ACHN (cell line): ENCODE results near the gene CADPS2.
"Not testable (repeated sequence)": the region's sequence is repeated elsewhere in the genome, so short reads cannot be mapped to it uniquely, and the experiment has no call there.

ENCODE experiments used
- DNase-seq: peaks from one replicate; pipeline ENCODE4 v3.0.0-alpha.2; 2015
- in situ Hi-C: cut with HindIII; loops from 2 replicates; pipeline ENCODE4 v1.10.0; 2017; ENCODE audit warnings: low sequenced_read_pairs, low pct_ligation_motif_present, low pct_unique_long_range_greater_than_20kb

Gene CADPS2

GRCh38 chr7:122691569-122692235, 194.6 kb downstream of the CADPS2 start:
- no peak for DNase-seq
- in situ Hi-C loops = no loop called here

DNA sequence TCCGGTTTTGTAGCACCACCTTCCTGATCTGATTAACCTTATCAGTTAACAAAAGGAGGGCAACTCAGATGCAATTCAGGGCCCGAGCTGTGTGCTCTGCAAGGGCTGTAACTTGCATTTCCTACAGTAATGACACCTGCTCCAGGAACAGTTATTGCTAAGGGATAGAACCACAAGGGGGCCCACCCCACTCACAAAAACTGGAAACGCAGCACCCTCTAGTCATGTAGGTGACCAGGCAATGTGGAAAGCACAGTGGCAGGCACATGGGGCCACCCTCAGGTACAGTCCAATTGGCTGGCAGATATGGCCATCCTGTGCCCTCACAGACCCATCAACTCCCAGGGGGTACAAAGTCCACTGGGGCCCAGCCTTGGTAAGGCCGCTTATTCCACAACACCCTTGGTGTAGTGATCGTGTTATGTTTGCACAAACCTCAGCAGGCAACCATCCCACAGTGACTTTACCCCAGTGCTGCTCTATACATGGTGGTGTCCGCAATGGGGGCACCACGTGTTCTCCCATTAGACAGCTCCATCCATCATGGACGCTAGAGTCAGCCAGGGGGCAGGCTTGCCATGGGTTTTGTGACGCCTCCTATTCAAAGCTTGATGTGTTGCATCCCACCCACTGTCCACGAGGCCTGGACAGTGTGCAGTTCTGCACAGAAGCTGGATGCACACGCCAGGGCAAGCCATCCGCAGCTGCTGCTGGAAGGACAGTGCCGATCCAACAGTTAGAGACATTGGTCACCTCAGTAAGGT, 196.7 kb downstream of the CADPS2 start:
- in situ Hi-C loops = no loop called here
- no peak for DNase-seq

GRCh38 chr7:122688400-122688998, 197.8 kb downstream of the CADPS2 start:
- in situ Hi-C loops = no loop called here
- no peak for DNase-seq

GRCh38 chr7:122686360-122686878, 199.8 kb downstream of the CADPS2 start:
- no peak for DNase-seq
- in situ Hi-C loops = no loop called here

DNA sequence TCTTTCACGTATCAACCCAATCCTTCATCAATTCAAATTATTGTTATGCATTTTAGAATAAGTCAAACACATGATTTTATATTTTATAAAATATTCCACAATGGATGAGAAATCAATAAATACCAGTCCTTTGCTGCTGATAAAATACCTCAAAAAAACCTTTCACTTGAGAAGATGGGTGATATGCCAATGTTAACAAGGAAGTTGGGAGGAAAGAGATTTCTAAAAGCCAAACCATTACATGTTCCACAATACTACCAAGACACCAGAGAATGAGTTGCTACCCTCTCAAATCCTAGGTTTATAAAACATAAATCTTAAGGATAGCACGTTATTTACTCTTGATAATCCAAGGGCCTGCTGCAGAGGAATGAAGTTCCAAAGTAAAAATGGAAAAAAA, 201.8 kb downstream of the CADPS2 start:
- in situ Hi-C loops = no loop called here
- DNase-seq = no peak

GRCh38 chr7:122682815-122683550, 203.3 kb downstream of the CADPS2 start:
- in situ Hi-C loops = no loop called here
- no peak for DNase-seq

GRCh38 chr7:122681186-122681585, 205.1 kb downstream of the CADPS2 start:
- DNase-seq, in situ Hi-C loops: not testable (repeated sequence)

DNA sequence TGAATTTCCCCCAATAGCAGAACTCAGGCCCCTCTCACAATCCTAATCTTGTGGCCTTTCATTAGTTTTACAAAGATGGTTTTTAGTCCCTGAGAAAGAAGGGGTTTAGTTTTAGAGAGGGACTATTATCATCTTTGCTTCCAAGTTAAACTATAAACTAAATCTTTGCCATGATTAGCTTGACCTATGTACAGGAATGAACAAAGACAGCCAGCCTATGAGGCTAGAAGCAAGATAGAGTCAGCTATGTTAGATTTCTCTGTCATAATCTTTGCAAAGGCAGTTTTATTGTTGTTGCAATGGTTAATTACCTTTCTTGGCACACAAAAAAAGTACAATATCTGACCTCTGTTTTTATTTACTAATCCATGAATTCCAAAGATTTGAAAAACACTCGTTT, 206.4 kb downstream of the CADPS2 start:
- peak; percentile 14 for DNase-seq
- in situ Hi-C loops = no loop called here

DNA sequence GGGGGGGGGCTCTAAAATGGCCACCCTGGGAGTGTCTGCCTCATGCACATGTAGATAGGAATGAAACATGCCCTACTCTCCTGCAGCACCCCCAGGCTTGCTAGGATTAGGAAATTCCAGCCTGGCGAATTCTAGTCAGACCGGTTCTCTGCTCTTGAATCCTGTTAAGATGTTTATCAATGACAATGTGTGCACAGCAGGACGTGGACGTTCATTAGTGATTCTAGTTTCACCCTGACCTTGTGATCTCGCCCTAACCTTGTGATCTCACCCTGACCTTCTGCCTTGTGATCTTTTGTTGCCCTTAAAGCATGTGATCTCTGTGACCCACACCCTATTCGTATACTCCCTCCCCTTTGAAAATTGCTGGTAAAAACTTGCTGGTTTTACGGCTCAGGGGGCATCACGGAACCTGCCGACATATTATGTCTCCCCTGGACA, 207.0 kb downstream of the CADPS2 start:
- in situ Hi-C loops = not testable (repeated sequence)
- peak; percentile 60 for DNase-seq

- in situ Hi-C loops = no loop called here
- no peak for DNase-seq
These were observed 209.1 kb downstream of the CADPS2 start for GRCh38 chr7:122677149-122677548.

DNA sequence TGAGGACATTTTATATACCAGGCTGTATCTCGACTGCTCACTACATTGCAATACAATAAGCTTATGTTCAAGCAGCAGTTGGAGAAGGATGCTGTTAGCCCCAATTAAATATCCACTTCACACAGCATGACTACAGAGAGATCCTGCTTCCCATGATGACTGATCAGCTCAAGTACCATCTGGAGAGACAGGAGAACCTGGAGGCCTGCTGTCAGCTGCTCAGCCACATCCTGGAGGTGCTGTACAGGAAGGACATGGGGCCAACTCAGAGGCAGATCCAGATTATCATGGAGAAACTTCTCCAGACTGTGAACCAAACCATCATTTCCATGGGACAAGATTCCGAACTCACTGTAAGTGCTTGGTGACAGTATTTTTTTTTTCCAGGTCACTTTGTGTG, 209.8 kb downstream of the CADPS2 start:
- in situ Hi-C loops = no loop called here
- no peak for DNase-seq

GRCh38 chr7:122675621-122676020, 210.6 kb downstream of the CADPS2 start:
- no peak for DNase-seq
- in situ Hi-C loops = no loop called here

GRCh38 chr7:122675011-122675410, 211.2 kb downstream of the CADPS2 start:
- in situ Hi-C loops = no loop called here
- no peak for DNase-seq

GRCh38 chr7:122674502-122674901, 211.8 kb downstream of the CADPS2 start:
- in situ Hi-C loops = no loop called here
- no peak for DNase-seq

- in situ Hi-C loops = no loop called here
These were observed 212.3 kb downstream of the CADPS2 start for GRCh38 chr7:122673951-122674350.

GRCh38 chr7:122672536-122672935, 213.7 kb downstream of the CADPS2 start:
- no peak for DNase-seq
- in situ Hi-C loops = no loop called here

More at GRCh38 chr7:122673951-122674350, 212.3 kb downstream of the CADPS2 start:
- DNase-seq = no peak

DNA sequence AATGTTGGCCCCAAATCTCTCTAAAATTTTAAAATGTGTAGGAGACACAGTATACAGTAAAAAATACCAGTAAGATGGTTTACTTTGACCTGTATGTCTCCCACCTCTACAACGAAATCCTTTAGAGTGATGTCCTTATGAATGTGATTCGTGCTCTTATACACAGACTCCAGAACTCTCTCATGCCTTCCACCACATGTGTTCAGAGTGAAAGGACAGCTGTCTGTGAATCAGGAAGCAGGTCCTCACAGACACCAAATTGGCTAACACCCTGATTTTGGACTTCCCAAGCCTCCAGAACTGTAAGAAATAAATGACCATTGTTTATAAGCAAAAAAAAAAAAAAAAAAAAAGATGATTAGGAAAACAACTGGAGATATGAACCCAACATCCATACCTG, 222.5 kb downstream of the CADPS2 start:
- DNase-seq = no peak
- in situ Hi-C loops = no loop called here

DNA sequence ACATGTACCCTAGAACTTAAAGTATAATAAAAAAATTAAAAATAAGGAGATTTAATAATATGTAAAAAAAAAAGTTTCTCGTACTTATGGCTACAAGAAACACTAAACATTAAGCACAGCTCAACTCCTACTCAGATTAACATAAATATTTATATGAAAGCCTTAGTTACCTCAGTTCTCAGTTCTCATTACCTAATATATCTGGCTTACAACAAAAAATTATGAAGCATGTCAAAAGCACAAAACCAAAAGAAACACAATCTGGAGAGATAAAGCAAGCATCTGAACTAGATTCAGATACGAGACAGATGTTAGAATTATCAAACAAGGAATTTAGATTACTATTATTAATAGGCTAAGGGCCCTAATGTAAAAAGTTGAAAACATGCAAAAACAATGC, 227.4 kb downstream of the CADPS2 start:
- in situ Hi-C loops = no loop called here
- no peak for DNase-seq

DNA sequence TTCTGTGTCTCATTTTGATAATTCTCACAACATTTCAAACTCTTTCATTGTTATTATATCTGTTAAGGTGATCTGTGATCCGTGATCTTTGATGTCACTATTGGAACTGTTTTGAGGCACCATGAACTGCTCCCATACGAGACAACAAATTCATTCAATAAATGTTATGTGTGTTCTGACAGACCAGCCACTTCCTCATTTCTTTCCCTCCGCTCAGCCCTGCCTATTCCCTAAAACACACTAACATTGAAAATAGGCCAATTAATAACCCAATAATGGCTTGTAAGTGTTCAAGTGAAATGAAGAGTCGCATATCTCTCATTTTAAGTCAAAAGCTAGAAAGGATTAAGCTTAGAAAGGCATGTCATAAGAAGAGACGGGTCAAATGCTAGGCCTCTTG, 232.6 kb downstream of the CADPS2 start:
- in situ Hi-C loops = no loop called here

More for the DNA sequence above, 232.6 kb downstream of the CADPS2 start:
- no peak for DNase-seq
